HG03135 (cell line): ENCODE data around the gene SHISA6.
"Not testable (repeated sequence)": the region's sequence is repeated elsewhere in the genome, so short reads cannot be mapped to it uniquely, and the experiment has no call there.

Experiments used
- ATAC-seq: cut with Tn5 transposase; IDR thresholded peaks from one replicate; pipeline ENCODE4 v1.9.1; 2021; ENCODE audit warnings: mild to moderate bottlenecking, moderate library complexity; ENCODE audit not compliant: unreplicated experiment

Gene SHISA6

GRCh38 chr17:11301874-11302273, 60.9 kb downstream of the SHISA6 start:
- not testable (repeated sequence) for ATAC-seq

DNA sequence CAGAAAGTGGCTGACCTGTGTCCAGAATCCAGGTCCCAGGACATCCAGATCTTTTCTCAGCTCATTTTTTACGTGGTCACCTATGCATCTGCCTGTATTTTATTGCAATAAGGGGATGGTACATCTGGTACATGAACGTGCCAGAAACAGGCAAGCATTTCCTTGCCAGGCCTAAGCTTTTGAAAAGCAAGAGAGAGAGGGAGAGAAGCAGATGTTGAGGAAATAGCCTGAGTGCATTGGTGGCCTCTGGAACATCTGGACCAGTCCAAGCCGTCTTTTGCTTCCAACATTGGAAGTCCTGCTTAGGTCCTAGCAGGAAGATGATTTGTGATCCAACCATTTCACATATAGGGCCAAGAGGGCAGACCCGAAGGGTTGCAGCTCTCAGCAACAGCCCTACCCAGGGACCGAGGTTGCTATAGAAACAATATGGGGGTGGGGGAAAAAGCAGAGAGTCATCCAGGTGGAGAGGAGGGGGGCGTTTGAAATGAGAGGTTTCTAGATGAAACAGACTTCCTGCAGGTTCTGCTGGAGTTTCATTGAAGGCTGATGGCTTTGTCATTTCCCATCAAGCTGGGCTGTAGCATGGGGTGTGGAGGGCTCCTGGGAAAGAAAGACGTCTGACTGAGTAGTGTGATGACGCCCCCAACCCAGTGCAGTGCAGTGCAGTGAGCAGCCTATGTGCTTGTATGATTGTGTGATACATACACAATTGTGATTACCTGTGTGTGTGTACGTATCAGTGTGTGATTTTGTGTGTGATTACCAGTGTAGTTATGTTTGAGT, 61.6 kb downstream of the SHISA6 start:
- no peak for ATAC-seq

GRCh38 chr17:11303773-11304394, 62.9 kb downstream of the SHISA6 start:
- no peak for ATAC-seq

- no peak for ATAC-seq
Measured at GRCh38 chr17:11304568-11304967, 63.6 kb downstream of the SHISA6 start.

GRCh38 chr17:11305524-11305923, 64.5 kb downstream of the SHISA6 start:
- ATAC-seq: no peak

GRCh38 chr17:11308531-11308930, 67.5 kb downstream of the SHISA6 start:
- ATAC-seq: no peak

GRCh38 chr17:11309033-11309432, 68.0 kb downstream of the SHISA6 start:
- no peak for ATAC-seq

GRCh38 chr17:11309850-11310249, 68.8 kb downstream of the SHISA6 start:
- ATAC-seq: no peak

GRCh38 chr17:11316451-11316850, 75.4 kb downstream of the SHISA6 start:
- ATAC-seq: not testable (repeated sequence)

- ATAC-seq: no peak
Measured at GRCh38 chr17:11318207-11318606, 77.2 kb downstream of the SHISA6 start.

GRCh38 chr17:11319894-11320293, 78.9 kb downstream of the SHISA6 start:
- ATAC-seq: no peak

- ATAC-seq: no peak
Measured at GRCh38 chr17:11324021-11324420, 83.0 kb downstream of the SHISA6 start.

GRCh38 chr17:11324846-11325420, 83.9 kb downstream of the SHISA6 start:
- no peak for ATAC-seq

DNA sequence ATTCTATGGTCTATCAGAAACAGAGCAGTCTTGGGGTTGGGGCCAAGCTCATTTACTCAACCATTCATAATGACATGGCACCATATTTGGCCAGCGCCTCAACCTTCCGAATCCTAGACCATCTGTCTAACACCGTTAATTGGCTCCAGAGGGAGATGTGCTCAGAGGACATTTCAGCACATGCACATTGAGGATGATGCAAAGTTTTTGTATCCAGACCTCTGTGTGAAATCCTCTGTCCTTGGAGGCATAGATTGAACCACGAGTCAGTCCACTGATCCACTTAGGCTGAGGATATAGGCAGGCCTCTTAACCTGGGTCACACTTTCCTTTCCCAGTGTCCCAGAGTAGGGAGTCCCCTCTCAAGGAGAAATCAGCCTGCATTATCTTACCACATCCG, 85.5 kb downstream of the SHISA6 start:
- no peak for ATAC-seq

- no peak for ATAC-seq
Measured at GRCh38 chr17:11328770-11329169, 87.8 kb downstream of the SHISA6 start.

- ATAC-seq: no peak
Measured at GRCh38 chr17:11330006-11330405, 89.0 kb downstream of the SHISA6 start.

- no peak for ATAC-seq
Measured at GRCh38 chr17:11330826-11331225, 89.8 kb downstream of the SHISA6 start.

GRCh38 chr17:11331547-11332513, 90.8 kb downstream of the SHISA6 start:
- ATAC-seq: no peak

DNA sequence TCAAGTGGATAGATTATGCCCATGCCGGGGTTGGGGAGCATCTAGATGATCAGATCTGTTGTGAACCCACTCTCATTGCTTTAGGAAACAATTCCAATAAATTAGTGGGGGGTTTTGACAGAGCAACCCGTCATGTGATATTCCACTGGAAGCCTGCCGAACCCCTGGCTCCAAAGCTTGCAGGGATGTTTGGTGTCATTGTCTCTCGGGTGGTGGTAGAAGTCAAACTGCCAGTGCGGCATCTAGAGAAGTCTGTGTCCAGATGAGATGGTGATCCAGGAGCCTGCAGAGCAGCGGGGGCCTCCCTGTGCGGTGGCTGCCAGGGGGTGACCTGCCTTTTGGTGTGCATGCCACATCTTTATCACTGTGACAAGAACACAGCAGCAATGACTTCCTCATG, 91.7 kb downstream of the SHISA6 start:
- ATAC-seq: no peak

- no peak for ATAC-seq
Measured at GRCh38 chr17:11334493-11334892, 93.5 kb downstream of the SHISA6 start.

GRCh38 chr17:11336290-11336689, 95.3 kb downstream of the SHISA6 start:
- ATAC-seq: no peak
